ENCODE measurements around the gene P2RY2. TPM values are rescaled to one million over a fixed set of nuclear protein-coding genes. Genes with fewer than 3 reads are reported as not detected.

P2RY2 gene
- total and polyA plus RNA-seq, 5 donors from 2014 or later, result not detected

DNA sequence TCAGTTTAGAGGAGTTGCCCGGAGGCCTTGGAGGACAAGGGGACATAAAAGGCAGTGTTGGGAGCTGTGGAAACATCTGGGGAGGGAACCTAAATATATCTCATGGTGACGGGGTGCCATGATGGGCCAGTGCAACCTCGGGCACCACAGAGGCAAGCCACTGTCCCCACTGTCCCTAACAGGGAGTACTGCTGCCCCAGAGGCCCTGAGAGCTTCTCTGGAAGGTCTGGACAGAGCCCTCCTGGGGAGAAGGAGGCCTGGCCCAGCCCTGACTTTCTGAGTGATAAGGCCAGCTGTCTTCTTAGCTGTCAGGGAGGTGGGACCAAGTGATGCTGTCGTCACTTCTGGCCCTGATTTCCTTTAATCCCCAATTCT is 48.6 kb downstream of the P2RY2 start:
- Mint-ChIP-seq H3K27me3 (peaks cover 39% of the 10 kb centered on the region), H3K27ac (no peak overlapping the region), H3K4me1 (no peaks in the 10 kb centered on the region), H3K4me3 (no peak overlapping the region), H3K36me3 (no peaks in the 10 kb centered on the region), H3K9me3 (peaks cover 0 to 5% (median 0%) of the 10 kb centered on the region in 7 donors)
- DNase-seq (no peak), ATAC-seq (ENCODE audit: low read depth in 2 of 2) (no peak)
- Histone ChIP-seq H3K9me3 (ENCODE audit: control insufficient read depth in 2 of 2, low read length in 2 of 2) (no peaks in the 10 kb centered on the region), H3K4me3 (ENCODE audit: low read depth, low read length) (no peak overlapping the region), H3K27ac (ENCODE audit: insufficient read depth, low read length, poor library complexity, severe bottlenecking) (no peak overlapping the region), H3K36me3 (ENCODE audit: control insufficient read depth, insufficient read depth, low read length) (no peaks in the 10 kb centered on the region), H3K4me1 (ENCODE audit: control insufficient read depth, insufficient read depth, low read length, poor library complexity, severe bottlenecking) (no peaks in the 10 kb centered on the region), H3K27me3 (ENCODE audit: control insufficient read depth, insufficient read depth, low read length) (peaks cover 11% of the 10 kb centered on the region)

GRCh38 chr11:73267122-73267846 is 49.2 kb downstream of the P2RY2 start:
- DNase-seq, result no peak
- H3K4me1 Mint-ChIP-seq, result no peaks in the 10 kb centered on the region
- H3K4me3 Mint-ChIP-seq, result no peak overlapping the region
- no peak overlapping the region for H3K27ac Mint-ChIP-seq
- Histone ChIP-seq H3K4me1 (ENCODE audit: control insufficient read depth, insufficient read depth, low read length, poor library complexity, severe bottlenecking) (no peaks in the 10 kb centered on the region), H3K9me3 (ENCODE audit: control insufficient read depth in 2 of 2, low read length in 2 of 2) (no peaks in the 10 kb centered on the region), H3K27me3 (ENCODE audit: control insufficient read depth, insufficient read depth, low read length) (peaks cover 11% of the 10 kb centered on the region), H3K36me3 (ENCODE audit: control insufficient read depth, insufficient read depth, low read length) (no peaks in the 10 kb centered on the region), H3K27ac (ENCODE audit: insufficient read depth, low read length, poor library complexity, severe bottlenecking) (no peak overlapping the region), H3K4me3 (ENCODE audit: low read depth, low read length) (no peak overlapping the region)
- H3K9me3 Mint-ChIP-seq, result peaks cover 0 to 4% (median 0%) of the 10 kb centered on the region in 7 donors
- ATAC-seq (ENCODE audit: low read depth in 2 of 2), result no peak
- no peaks in the 10 kb centered on the region for H3K36me3 Mint-ChIP-seq
- H3K27me3 Mint-ChIP-seq, result peaks cover 37% of the 10 kb centered on the region

GRCh38 chr11:73267906-73268540 is 49.9 kb downstream of the P2RY2 start:
- no peaks in the 10 kb centered on the region for H3K9me3 ChIP-seq (ENCODE audit: control insufficient read depth in 2 of 2, low read length in 2 of 2)
- H3K27ac Mint-ChIP-seq, result no peak overlapping the region
- H3K27ac ChIP-seq (ENCODE audit: insufficient read depth, low read length, poor library complexity, severe bottlenecking), result no peak overlapping the region
- peaks cover 37% of the 10 kb centered on the region for H3K27me3 Mint-ChIP-seq
- H3K4me1 Mint-ChIP-seq, result no peaks in the 10 kb centered on the region
- H3K36me3 ChIP-seq (ENCODE audit: control insufficient read depth, insufficient read depth, low read length), result no peaks in the 10 kb centered on the region
- peaks cover 0 to 3% (median 0%) of the 10 kb centered on the region in 7 donors for H3K9me3 Mint-ChIP-seq
- ATAC-seq (ENCODE audit: low read depth in 2 of 2) (no peak), DNase-seq (no peak)
- peaks cover 9% of the 10 kb centered on the region for H3K27me3 ChIP-seq (ENCODE audit: control insufficient read depth, insufficient read depth, low read length)
- no peak overlapping the region for H3K4me3 Mint-ChIP-seq
- no peaks in the 10 kb centered on the region for H3K4me1 ChIP-seq (ENCODE audit: control insufficient read depth, insufficient read depth, low read length, poor library complexity, severe bottlenecking)
- no peaks in the 10 kb centered on the region for H3K36me3 Mint-ChIP-seq
- H3K4me3 ChIP-seq (ENCODE audit: low read depth, low read length), result no peak overlapping the region

- H3K36me3 ChIP-seq (ENCODE audit: control insufficient read depth, insufficient read depth, low read length), result no peaks in the 10 kb centered on the region
- no peaks in the 10 kb centered on the region for H3K9me3 ChIP-seq (ENCODE audit: control insufficient read depth in 2 of 2, low read length in 2 of 2)
- ATAC-seq (ENCODE audit: low read depth in 2 of 2) (no peak), DNase-seq (no peak)
- H3K4me3 ChIP-seq (ENCODE audit: low read depth, low read length), result no peak overlapping the region
- Mint-ChIP-seq H3K4me3 (no peak overlapping the region), H3K4me1 (no peaks in the 10 kb centered on the region), H3K27me3 (peaks cover 30% of the 10 kb centered on the region), H3K36me3 (no peaks in the 10 kb centered on the region), H3K27ac (no peak overlapping the region), H3K9me3 (peaks cover 0 to 3% (median 0%) of the 10 kb centered on the region in 7 donors)
- no peak overlapping the region for H3K27ac ChIP-seq (ENCODE audit: insufficient read depth, low read length, poor library complexity, severe bottlenecking)
- peaks cover 2% of the 10 kb centered on the region for H3K27me3 ChIP-seq (ENCODE audit: control insufficient read depth, insufficient read depth, low read length)
- no peaks in the 10 kb centered on the region for H3K4me1 ChIP-seq (ENCODE audit: control insufficient read depth, insufficient read depth, low read length, poor library complexity, severe bottlenecking)
Measured at GRCh38 chr11:73268671-73269271, 50.7 kb downstream of the P2RY2 start.

- no peaks in the 10 kb centered on the region for H3K9me3 ChIP-seq (ENCODE audit: control insufficient read depth in 2 of 2, low read length in 2 of 2)
- Mint-ChIP-seq H3K36me3 (no peaks in the 10 kb centered on the region), H3K4me1 (no peaks in the 10 kb centered on the region), H3K9me3 (peaks cover 0 to 3% (median 0%) of the 10 kb centered on the region in 7 donors), H3K4me3 (no peak overlapping the region), H3K27me3 (peaks cover 29% of the 10 kb centered on the region), H3K27ac (no peak overlapping the region)
- no peak overlapping the region for H3K27ac ChIP-seq (ENCODE audit: insufficient read depth, low read length, poor library complexity, severe bottlenecking)
- no peaks in the 10 kb centered on the region for H3K27me3 ChIP-seq (ENCODE audit: control insufficient read depth, insufficient read depth, low read length)
- ATAC-seq (ENCODE audit: low read depth in 2 of 2) (no peak), DNase-seq (no peak)
- H3K4me1 ChIP-seq (ENCODE audit: control insufficient read depth, insufficient read depth, low read length, poor library complexity, severe bottlenecking), result no peaks in the 10 kb centered on the region
- H3K4me3 ChIP-seq (ENCODE audit: low read depth, low read length), result no peak overlapping the region
- H3K36me3 ChIP-seq (ENCODE audit: control insufficient read depth, insufficient read depth, low read length), result no peaks in the 10 kb centered on the region
Measured at GRCh38 chr11:73269459-73270015, 51.5 kb downstream of the P2RY2 start.

GRCh38 chr11:73270016-73270854 is 52.2 kb downstream of the P2RY2 start:
- Histone ChIP-seq H3K36me3 (ENCODE audit: control insufficient read depth, insufficient read depth, low read length) (no peaks in the 10 kb centered on the region), H3K27ac (ENCODE audit: insufficient read depth, low read length, poor library complexity, severe bottlenecking) (no peak overlapping the region), H3K4me1 (ENCODE audit: control insufficient read depth, insufficient read depth, low read length, poor library complexity, severe bottlenecking) (no peaks in the 10 kb centered on the region), H3K27me3 (ENCODE audit: control insufficient read depth, insufficient read depth, low read length) (peaks cover under 1% of the 10 kb centered on the region), H3K4me3 (ENCODE audit: low read depth, low read length) (no peak overlapping the region), H3K9me3 (ENCODE audit: control insufficient read depth in 2 of 2, low read length in 2 of 2) (no peaks in the 10 kb centered on the region)
- H3K27ac Mint-ChIP-seq, result no peak overlapping the region
- H3K27me3 Mint-ChIP-seq, result peaks cover 24% of the 10 kb centered on the region
- H3K9me3 Mint-ChIP-seq, result no peaks in the 10 kb centered on the region
- no peak overlapping the region for H3K4me3 Mint-ChIP-seq
- ATAC-seq (ENCODE audit: low read depth in 2 of 2) (no peak), DNase-seq (no peak)
- no peaks in the 10 kb centered on the region for H3K4me1 Mint-ChIP-seq
- H3K36me3 Mint-ChIP-seq, result no peaks in the 10 kb centered on the region

DNA sequence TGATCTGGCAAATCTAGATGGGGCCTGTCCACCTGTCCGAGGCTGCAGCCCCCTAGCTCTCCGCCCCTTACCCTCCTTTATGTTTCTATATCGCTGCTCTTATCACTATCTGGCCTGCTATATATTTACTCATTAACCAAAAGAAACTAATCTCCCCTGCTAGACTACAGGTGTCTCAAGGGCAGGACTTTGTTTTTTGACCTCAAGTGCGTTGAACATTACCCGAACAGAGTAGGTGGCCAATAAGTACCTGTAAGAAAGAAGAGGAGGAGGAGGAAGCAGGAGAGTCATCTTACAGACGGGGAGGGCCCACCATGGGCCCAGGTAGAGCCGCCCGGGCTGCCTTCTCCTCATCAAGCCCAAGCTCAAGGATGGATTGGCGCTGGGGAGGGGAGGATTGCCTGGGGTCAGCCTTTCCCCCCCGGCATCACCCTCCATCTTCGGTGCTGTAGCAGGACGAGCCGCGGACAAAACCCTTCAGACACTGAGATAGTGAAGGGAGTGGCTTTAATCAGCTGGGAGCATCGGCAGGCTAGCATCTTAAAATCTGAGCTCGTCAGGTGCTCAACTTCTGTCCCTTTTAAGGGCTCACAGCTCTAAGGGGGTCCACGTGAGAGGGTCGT is 52.9 kb downstream of the P2RY2 start:
- no peak for DNase-seq
- Mint-ChIP-seq H3K27me3 (peaks cover 23% of the 10 kb centered on the region), H3K4me1 (no peaks in the 10 kb centered on the region), H3K9me3 (no peaks in the 10 kb centered on the region), H3K27ac (no peak overlapping the region), H3K36me3 (no peaks in the 10 kb centered on the region), H3K4me3 (no peak overlapping the region)
- Histone ChIP-seq H3K27ac (ENCODE audit: insufficient read depth, low read length, poor library complexity, severe bottlenecking) (no peak overlapping the region), H3K36me3 (ENCODE audit: control insufficient read depth, insufficient read depth, low read length) (no peaks in the 10 kb centered on the region), H3K4me3 (ENCODE audit: low read depth, low read length) (no peak overlapping the region), H3K27me3 (ENCODE audit: control insufficient read depth, insufficient read depth, low read length) (peaks cover 2% of the 10 kb centered on the region), H3K9me3 (ENCODE audit: control insufficient read depth in 2 of 2, low read length in 2 of 2) (no peaks in the 10 kb centered on the region), H3K4me1 (ENCODE audit: control insufficient read depth, insufficient read depth, low read length, poor library complexity, severe bottlenecking) (no peaks in the 10 kb centered on the region)
- ATAC-seq (ENCODE audit: low read depth in 2 of 2), result no peak

Data from CD4-positive, CD25-positive, alpha-beta regulatory T cell (primary cell).